ENCODE measurements around the gene SUGCT.

GRCh38 chr7:40525764-40526163 is 391.0 kb downstream of the SUGCT start:
- TF ChIP-seq CTCF (conservative IDR thresholded peaks at IDR 0.05; ENCODE audit: low read length), result no peak
- TF ChIP-seq EZH2phosphoT487 (IDR thresholded peaks at IDR 0.05; ENCODE audit: borderline replicate concordance), result no peak
